GM12878 (cell line): Measurements from ENCODE around the gene LCE2A.

ENCODE experiments used
- CBFB ChIP-seq: IDR thresholded peaks from 2 replicates; pipeline ENCODE4 v1.6.1; 2016; ENCODE audit warnings: antibody characterized with exemption, low read depth
- EZH2 ChIP-seq: IDR thresholded peaks from 2 replicates; pipeline ENCODE4 v1.6.1; 2012; ENCODE audit warnings: low read depth, mild to moderate bottlenecking, control low read depth, inconsistent platforms, low read length, borderline replicate concordance; ENCODE audit not compliant: control insufficient read depth
- IKZF2 ChIP-seq, 2 experiments: fragments of 450-650 bp; IDR thresholded peaks; 2 replicates each; pipeline ENCODE4 v1.6.1; 2017; ENCODE audit warnings: mild to moderate bottlenecking in 2 of 2, moderate library complexity in 2 of 2
- RFX5 ChIP-seq: IDR thresholded peaks from 2 replicates; pipeline ENCODE4 v1.6.1; 2011; ENCODE audit warnings: low read depth, low read length, improper control_type of control experiment
- YBX1 ChIP-seq: fragments of 450-650 bp; IDR thresholded peaks from 2 replicates; pipeline ENCODE4 v1.6.1; 2016; ENCODE audit warnings: antibody characterized with exemption
- TF ChIP-seq, protein P1 (sequence below): IDR thresholded peaks from 2 replicates; pipeline ENCODE4 v1.6.1; 2011; ENCODE audit warnings: low read depth, mild to moderate bottlenecking, low read length, moderate library complexity, borderline replicate concordance; ENCODE audit errors: extremely low read depth

DNA sequence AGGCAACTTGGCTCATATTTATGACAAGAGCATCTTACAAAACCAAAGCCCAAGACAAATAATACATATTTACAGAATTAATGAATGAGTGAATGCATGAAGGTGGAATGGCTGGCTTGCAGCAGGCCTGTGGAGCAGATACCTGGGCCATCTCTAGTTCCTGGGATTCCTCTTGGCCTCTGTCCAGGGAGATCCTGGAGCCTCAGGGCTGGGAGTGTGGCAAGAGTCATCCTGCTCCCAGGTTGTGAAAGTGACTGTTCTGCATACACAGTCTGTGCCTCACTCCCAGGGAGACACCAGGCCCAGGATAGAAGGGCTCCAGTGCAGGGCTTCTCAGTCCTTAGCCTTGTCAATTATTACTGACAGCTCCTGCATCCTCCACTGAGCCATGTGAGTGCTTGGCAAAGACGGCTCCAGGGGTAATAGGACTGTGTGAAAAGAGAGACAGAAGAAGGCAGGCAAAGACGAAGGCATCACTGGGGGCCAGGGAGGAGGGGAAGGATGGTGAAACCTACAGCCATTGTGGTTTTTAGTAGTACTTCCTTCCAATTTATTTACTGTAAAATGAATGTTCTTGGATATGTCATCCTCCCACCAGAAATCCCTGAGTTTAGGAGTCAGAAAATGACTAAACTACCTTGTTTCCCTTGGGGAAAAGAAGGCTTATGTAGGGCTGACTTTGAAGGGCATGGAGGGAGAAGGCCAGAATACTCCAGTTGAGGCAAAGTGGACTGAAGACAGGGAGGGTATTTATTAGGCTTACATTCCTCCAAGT is 45.4 kb downstream of the LCE2A start:
- TF ChIP-seq YBX1: no peak
- TF ChIP-seq, protein P1, sequence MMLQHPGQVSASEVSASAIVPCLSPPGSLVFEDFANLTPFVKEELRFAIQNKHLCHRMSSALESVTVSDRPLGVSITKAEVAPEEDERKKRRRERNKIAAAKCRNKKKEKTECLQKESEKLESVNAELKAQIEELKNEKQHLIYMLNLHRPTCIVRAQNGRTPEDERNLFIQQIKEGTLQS: no peak
- no peak for TF ChIP-seq RFX5
- no peak for TF ChIP-seq CBFB
- no peak for TF ChIP-seq IKZF2 (IDR thresholded peaks at IDR 0.05)
- TF ChIP-seq EZH2: no peak
